Stimulated activated CD4-positive, alpha-beta T cell treated with anti-CD3 and anti-CD28 coated beads, Interleukin-1b, Interleukin-23, amount 100 ng/mL, for 1 hour (primary cell): ENCODE results near the gene TNFRSF21.
"Not testable (repeated sequence)": the region's sequence is repeated elsewhere in the genome, so short reads cannot be mapped to it uniquely, and the experiment has no call there.

Experiments
- DNase-seq, 2 donors: peaks; one replicate each; pipeline ENCODE4 v3.0.0-alpha.2; 2020; ENCODE audit warnings: low read depth in 2 of 2

TNFRSF21 gene

DNA sequence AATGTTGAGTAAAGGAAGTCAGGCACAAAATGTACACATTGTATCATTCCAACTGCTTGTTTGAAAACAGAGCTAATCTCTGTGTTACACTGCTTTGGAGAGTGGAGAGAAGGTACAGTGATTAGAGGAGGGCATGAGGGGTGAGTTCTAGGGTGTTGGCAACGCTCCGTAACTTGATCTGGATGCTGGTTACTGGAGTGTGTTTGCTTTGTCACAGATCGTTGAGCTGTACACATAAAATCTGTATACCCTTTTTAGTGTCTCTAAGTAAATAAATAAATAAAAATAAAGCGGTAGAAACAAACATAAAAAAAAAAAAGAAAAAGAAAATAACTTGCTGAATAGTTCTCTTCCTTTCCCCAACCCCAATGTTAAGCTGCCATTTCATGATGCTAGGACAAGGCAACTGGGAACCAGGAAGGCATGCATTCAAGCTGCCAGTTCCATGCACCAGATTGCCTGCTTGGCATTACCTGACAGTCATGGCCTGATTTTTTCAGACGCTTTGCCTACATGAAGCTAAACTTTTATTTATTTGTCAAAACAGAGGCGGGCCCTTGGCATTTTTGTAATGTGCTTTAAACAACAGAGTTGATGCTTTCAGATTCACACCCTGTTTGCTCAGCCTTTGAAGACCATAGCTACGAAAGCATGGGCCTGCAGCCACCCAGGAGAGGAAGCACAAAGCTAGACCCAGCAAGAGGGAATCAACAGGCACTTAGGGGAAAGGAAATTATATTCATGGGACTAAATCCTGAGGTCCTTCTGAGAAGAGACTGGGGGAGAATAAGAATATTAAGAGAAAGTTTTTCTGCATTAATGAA, 21.2 kb downstream of the TNFRSF21 start:
- no peak for DNase-seq

DNA sequence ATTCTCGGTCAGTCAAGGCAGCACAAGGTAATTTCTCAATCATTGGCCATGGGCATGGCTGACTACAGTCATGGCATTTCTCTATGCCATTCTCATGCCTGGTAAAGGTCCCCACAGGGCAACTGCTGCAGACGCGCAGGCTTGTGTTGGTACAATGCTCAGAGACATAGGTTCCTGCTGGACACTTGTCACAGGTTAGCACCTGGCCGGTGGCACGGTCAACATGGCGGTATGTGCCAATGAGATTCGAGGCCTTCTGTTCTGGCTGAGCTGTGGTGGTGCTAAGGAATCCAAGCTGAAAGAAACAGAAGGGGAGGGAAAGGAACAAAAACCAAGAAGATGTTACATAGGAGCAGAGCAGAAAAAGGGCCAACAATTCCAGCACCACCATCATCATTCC, 23.4 kb downstream of the TNFRSF21 start:
- no peak for DNase-seq

DNA sequence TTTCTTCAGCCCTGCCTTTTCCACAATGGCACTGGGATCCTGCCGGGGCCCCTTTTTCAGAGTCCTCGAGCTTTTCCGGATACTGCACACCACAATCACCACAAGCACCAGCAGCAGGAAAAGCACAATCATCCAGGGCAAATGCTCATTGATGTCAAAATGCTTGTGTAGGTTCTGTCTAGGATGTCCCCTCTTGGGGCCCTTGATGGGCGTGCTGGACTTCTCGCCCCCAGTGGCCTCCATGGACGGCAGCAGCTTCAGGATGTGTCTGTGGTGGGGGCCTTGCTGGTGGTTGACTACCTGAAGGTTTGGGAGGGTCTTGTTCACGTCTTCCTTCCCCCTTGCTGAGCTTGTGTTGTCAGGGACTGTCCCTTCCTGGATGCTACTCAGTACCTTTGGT, 25.7 kb downstream of the TNFRSF21 start:
- DNase-seq, result no peak

DNA sequence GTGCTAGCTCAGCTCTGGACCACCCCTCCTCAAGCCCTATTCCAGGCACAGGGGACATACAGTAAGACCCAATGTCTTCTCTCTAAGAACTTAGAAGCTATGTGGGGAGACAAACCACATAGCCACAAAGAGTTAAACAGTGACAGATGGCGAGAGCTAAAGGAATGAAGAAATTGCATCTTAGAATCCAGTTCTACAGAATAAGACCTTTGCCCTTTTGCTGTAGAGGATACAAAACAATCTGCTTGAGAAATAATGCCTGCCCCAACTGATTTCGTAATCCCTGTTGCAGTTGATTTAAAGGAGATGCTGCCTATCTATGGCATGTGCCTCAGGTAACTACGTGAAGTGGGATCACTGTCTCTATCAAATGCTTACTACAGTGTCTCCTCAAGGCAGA, 31.2 kb downstream of the TNFRSF21 start:
- DNase-seq, result no peak

DNA sequence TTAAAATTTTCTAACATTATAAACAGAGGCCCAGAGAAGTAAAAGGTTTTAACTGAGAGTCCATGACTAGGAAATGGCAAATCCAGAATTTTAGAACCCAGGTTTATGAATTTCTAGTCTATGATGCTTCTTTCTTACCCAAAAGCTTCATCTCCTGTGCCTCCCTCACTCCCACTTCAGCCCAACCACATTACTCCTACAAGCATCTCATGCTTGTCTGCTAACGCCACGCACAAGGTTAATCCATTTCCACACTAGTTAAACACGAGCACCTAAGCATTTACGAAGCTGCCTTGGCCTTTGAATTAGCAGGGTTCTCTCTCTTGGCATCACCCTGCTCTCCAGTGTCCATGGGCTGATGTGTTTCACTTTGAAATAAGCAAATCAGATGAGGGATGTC, 32.0 kb downstream of the TNFRSF21 start:
- DNase-seq, result no peak

- DNase-seq, result no peak
Measured at GRCh38 chr6:47276377-47276776, 33.3 kb downstream of the TNFRSF21 start.

- no peak for DNase-seq
Measured at GRCh38 chr6:47275640-47276039, 34.1 kb downstream of the TNFRSF21 start.

- not testable (repeated sequence) for DNase-seq
Measured at GRCh38 chr6:47275132-47275531, 34.6 kb downstream of the TNFRSF21 start.

DNA sequence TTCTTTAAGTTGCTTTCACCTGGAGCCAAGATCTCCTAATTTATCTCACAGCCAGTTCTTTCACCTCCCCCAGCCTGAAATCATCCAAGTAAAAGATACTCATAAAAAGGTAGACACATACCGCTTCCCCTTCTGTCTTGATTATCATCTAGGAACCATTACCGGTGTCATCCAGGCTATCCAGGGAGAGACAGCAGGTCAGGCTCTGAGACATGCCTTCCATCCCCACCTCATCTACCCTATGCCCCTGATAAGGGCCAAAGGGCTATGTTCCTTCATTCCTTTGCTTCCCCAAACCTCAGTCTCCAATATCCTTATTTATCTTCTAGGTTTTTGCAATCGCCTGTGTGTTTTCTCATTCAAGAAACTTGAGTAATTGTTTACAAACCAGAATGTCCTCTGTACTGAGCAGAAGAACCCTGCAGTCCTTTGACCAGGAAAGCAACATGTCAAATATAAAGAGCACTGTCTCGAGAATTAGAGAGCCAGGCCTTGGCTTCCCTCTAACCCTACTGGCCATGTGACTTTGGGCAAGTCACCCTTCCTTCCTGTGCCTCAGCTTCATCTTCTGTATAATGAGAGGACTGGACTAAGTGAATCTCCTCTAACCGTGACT, 41.0 kb downstream of the TNFRSF21 start:
- DNase-seq, result no peak

- no peak for DNase-seq
Measured at GRCh38 chr6:47267301-47267700, 42.4 kb downstream of the TNFRSF21 start.

GRCh38 chr6:47265971-47266370, 43.7 kb downstream of the TNFRSF21 start:
- no peak for DNase-seq

GRCh38 chr6:47264775-47265184, 44.9 kb downstream of the TNFRSF21 start:
- no peak for DNase-seq

DNA sequence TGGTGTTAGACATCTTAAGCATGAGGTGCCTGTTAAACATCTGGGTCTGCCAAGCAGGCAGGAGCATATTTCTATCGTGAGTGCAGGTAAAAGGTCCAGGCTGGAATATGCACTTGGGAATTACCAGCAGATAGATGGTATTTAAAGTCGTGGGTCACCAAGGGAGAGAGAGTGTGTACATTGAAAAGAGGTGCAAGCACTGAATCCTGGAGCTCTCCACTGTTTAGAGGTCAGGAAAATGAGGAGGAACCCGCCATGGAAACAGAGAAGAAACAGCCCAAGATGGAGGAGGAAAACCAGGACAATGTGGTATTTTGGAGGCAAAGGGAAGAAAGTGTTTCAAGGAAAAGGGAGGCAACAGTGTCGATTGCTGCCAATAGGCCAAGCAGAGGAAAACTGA, 46.4 kb downstream of the TNFRSF21 start:
- no peak for DNase-seq

DNA sequence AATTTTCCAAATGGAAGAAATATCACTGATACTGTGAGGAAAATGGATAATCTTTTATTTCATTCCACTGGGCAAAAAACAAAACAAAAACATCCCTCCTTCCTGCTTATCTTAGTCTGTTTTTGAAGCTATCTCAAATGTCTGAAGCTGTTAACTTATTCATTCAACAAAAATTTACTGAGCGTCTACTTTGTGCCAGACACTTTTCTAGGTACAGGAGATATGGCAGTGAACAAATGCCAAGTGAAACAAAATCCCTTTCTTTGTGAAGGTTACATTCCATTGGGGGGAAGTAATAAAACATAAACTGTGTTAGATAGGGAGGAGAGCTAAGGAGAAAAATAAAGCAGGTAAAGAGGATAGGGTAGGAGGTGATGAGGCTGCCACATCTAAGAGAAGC, 47.5 kb downstream of the TNFRSF21 start:
- DNase-seq, result no peak

DNA sequence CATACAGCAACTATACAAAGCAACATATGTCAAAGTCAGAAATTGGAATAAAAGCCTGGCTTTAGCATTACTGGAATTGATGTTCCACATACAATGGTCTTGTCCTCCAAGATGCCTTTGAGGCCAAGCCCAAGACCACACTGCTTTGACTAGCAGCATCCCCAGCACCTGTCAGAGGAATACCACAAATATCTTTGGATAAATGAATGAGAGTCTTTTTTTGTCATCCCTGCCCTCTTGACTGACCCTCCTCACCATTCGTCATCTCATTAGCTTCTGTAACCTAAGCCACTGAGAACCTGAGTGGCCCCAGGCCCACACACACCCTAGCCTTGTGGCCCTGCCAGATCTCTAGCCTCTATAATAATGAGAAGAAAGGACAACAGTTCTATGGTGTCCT, 48.5 kb downstream of the TNFRSF21 start:
- DNase-seq, result no peak

DNA sequence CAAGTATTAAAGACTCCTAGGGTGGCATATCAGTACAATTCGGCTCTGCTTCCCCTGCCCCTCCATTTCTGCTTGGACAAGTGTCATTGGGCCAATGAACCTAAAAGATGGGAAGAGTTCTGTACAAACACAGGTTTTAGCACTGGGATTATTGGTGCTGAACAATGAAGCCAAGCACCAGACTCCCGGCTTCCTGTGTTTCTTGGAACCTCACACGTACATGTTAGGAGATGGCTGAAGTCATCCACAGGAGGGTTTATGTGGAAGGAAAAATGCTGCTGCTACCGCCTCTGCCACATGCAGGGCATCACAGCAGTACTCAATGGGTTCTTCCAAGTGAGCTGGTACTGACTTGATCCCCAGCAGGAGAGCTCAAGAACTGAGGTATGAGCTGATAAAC, 49.7 kb downstream of the TNFRSF21 start:
- no peak for DNase-seq

- DNase-seq, result no peak
Measured at GRCh38 chr6:47258724-47259347, 50.9 kb downstream of the TNFRSF21 start.

DNA sequence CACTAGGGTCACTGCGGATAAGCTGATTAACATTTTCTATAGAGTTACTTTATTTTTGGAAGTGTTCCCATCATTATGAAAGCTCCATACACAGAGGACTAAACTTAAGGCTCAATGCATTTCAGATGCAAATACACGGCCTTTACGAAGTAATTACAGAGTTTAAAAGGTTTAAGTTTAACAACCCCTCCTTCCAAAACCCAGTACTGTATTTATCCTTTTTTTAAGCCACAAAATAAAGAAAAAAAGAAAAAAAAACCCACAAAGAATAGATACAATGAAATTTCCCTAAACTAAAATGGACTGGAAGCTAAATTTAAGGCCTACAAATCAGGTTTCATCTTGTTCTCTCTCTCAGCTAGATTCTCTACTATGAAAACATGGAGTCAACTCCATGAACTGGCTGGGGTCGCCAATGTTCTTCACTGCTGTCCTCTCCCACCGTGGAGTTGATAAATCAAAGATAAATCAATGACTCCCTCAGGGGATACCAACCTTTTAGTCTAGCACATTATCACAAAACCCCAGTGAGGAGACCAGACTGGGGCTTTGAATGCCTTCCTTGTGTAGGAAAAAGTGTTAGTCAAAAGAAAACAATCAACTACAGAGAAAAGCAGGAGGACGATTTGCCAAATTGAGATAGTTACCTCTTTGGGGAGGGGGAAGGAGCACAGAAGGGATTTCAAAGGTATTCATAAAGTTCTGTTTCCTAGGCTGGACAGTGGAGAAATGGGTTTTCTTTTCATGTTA, 52.5 kb downstream of the TNFRSF21 start:
- DNase-seq, result no peak

DNA sequence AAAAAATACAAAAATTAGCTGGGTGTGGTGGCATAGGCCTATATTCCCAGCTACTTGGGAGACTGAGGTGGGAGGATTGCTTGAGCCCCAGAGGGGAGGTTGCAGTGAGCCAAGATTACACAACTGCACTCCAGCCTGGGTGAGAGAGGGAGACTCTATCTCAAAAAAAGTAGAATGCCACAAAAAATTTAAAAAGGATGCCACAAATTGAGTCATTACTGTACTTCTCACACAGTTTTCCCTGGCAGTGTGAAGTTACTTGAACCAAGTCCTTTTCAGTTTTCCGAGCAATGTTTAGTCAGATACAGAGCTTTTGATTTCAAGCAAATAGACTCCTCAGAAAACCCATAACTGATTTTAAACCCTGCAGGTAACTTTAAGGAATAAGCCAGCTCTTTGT, 53.3 kb downstream of the TNFRSF21 start:
- DNase-seq, result no peak

DNA sequence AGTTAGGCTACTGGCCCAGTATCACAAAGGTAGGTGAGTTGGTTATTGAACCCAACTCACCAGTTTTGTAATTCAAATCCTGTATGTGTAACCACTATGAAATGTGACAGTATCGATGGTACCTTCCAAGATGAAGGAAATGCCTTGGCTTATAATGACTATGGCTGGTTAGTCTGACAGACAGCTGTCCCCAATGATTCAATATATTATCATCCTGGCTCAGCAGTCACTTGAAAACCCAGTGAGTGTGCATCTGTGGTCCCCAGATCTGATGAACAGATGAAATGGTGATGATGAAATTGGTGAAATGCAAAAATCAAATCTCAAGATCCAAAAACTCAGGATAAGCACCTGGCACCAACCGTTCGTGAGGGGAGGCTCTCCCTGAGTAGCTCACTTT, 54.8 kb downstream of the TNFRSF21 start:
- no peak for DNase-seq

DNA sequence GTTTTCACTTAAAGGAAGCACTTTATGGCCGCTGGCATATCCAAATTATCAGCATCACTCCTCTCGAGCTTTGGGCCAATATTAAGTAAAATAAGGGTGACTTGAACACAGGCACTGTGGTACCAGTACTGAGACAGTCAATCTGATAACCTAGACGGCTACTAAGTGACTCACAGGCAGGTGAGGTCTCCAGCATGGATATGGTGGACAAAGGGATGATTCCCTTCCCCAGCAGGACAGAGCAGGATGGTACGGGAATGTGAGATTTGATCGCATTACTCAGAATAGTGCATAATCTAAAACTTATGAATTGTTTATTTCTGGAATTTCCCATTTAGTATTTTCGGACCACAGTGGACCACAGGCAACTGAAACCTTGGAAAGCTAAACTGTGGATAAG, 55.7 kb downstream of the TNFRSF21 start:
- no peak for DNase-seq

GRCh38 chr6:47253136-47253535, 56.6 kb downstream of the TNFRSF21 start:
- DNase-seq, result no peak
